GM20431 (cell line): ENCODE measurements around the gene SMPX.

Experiments
- in situ Hi-C: fragments of 300-500 bp; cut with MseI, MboI; formaldehyde crosslinking; loops from one replicate; pipeline ENCODE4 v1.15.0; 2020; ENCODE audit warnings: low sequenced_read_pairs; ENCODE audit not compliant: unreplicated experiment

Gene SMPX

GRCh38 chrX:21745756-21746155 lies 12.2 kb downstream of the SMPX start:
- in situ Hi-C loops: loop anchor here (25.0 kb wide), 1 partner anchor 1208 kb away; no protein-coding TSS in a partner anchor

GRCh38 chrX:21744721-21745120 lies 13.2 kb downstream of the SMPX start:
- in situ Hi-C loops: loop anchor here (25.0 kb wide), 1 partner anchor 1207 kb away; no protein-coding TSS in a partner anchor

GRCh38 chrX:21744060-21744459 lies 13.9 kb downstream of the SMPX start:
- in situ Hi-C loops: loop anchor here (25.0 kb wide), 1 partner anchor 1207 kb away; no protein-coding TSS in a partner anchor

- in situ Hi-C loops: loop anchor here (25.0 kb wide), 1 partner anchor 1205 kb away; no protein-coding TSS in a partner anchor
These were observed 15.8 kb downstream of the SMPX start for GRCh38 chrX:21741869-21742701.

- in situ Hi-C loops: loop anchor here (25.0 kb wide), 1 partner anchor 1204 kb away; no protein-coding TSS in a partner anchor
These were observed 16.6 kb downstream of the SMPX start for GRCh38 chrX:21741364-21741763.

- in situ Hi-C loops: loop anchor here (25.0 kb wide), 1 partner anchor 1203 kb away; no protein-coding TSS in a partner anchor
These were observed 17.3 kb downstream of the SMPX start for GRCh38 chrX:21740329-21741274.

- in situ Hi-C loops: loop anchor here (25.0 kb wide), 1 partner anchor 1202 kb away; no protein-coding TSS in a partner anchor
These were observed 19.0 kb downstream of the SMPX start for GRCh38 chrX:21738950-21739287.

- in situ Hi-C loops: loop anchor here (25.0 kb wide), 1 partner anchor 1201 kb away; no protein-coding TSS in a partner anchor
These were observed 19.5 kb downstream of the SMPX start for GRCh38 chrX:21738210-21738949.

- in situ Hi-C loops: loop anchor here (25.0 kb wide), 1 partner anchor 1198 kb away; no protein-coding TSS in a partner anchor
These were observed 22.2 kb downstream of the SMPX start for GRCh38 chrX:21735768-21736127.

GRCh38 chrX:21735038-21735767 lies 22.7 kb downstream of the SMPX start:
- in situ Hi-C loops: loop anchor here (25.0 kb wide), 1 partner anchor 1198 kb away; no protein-coding TSS in a partner anchor

GRCh38 chrX:21734175-21734574 lies 23.7 kb downstream of the SMPX start:
- in situ Hi-C loops: loop anchor here (25.0 kb wide), 1 partner anchor 1197 kb away; no protein-coding TSS in a partner anchor

GRCh38 chrX:21733705-21734104 lies 24.2 kb downstream of the SMPX start:
- in situ Hi-C loops: loop anchor here (25.0 kb wide), 1 partner anchor 1196 kb away; no protein-coding TSS in a partner anchor

GRCh38 chrX:21730026-21730425 lies 27.9 kb downstream of the SMPX start:
- in situ Hi-C loops: loop anchor here (25.0 kb wide), 1 partner anchor 1193 kb away; no protein-coding TSS in a partner anchor

- in situ Hi-C loops: loop anchor here (25.0 kb wide), 1 partner anchor 1191 kb away; no protein-coding TSS in a partner anchor
These were observed 29.5 kb downstream of the SMPX start for GRCh38 chrX:21728276-21728968.

GRCh38 chrX:21725916-21726315 lies 32.0 kb downstream of the SMPX start:
- in situ Hi-C loops: loop anchor here (25.0 kb wide), 1 partner anchor 1189 kb away; no protein-coding TSS in a partner anchor

- in situ Hi-C loops: loop anchor here (25.0 kb wide), 1 partner anchor 1188 kb away; no protein-coding TSS in a partner anchor
These were observed 32.4 kb downstream of the SMPX start for GRCh38 chrX:21725496-21725895.

GRCh38 chrX:21723814-21724213 lies 34.1 kb downstream of the SMPX start:
- in situ Hi-C loops: no loop called here

GRCh38 chrX:21723084-21723483 lies 34.8 kb downstream of the SMPX start:
- in situ Hi-C loops: no loop called here
